Naive thymus-derived CD8-positive, alpha-beta T cell (primary cell): ENCODE measurements around the gene SARDH. TPM values are rescaled to one million over a fixed set of nuclear protein-coding genes. Genes with fewer than 3 reads are reported as not detected.

Experiments used
- ATAC-seq, 2 donors: fragments of 150-1000 bp; cut with Tn5 transposase in 1 of 2; sonication (Bioruptor Pico), chemical (Tn5 transposase) in 1 of 2; 1 replicate in 1 of 2; 2 replicates in 1 of 2; pipeline ENCODE4 v1.10.0; 2021; ENCODE audit warnings: mild to moderate bottlenecking in 2 of 2, moderate library complexity in 2 of 2
- POLR2A ChIA-PET: fragments of 350-600 bp; sonication (Branson Sonifier 250); formaldehyde crosslinking; loops from one replicate; lab custom pipeline; 2021; ENCODE audit warnings: antibody characterized with exemption; lab: Charles Lee
- DNase-seq, 10 donors: peaks; one replicate each; pipeline versions ENCODE4 v3.0.0 to v3.0.0-alpha.2; 2020 to 2022
- H3K27ac Mint-ChIP-seq, 10 donors: one replicate each; pipeline ENCODE4 v1.8.0; 2020 to 2022; ENCODE audit warnings: mild to moderate bottlenecking in 10 of 10, mixed read lengths in 10 of 10, moderate library complexity in 4 of 10, inconsistent platforms in 1 of 10
- H3K27me3 Mint-ChIP-seq, 5 donors: one replicate each; pipeline ENCODE4 v1.8.0; 2021 to 2022; ENCODE audit warnings: mixed read lengths in 5 of 5
- H3K36me3 Mint-ChIP-seq, 3 donors: one replicate each; pipeline ENCODE4 v1.8.0; 2020 to 2022; ENCODE audit warnings: mixed read lengths in 3 of 3, mild to moderate bottlenecking in 2 of 3, inconsistent platforms in 1 of 3
- H3K4me1 Mint-ChIP-seq, 4 donors: one replicate each; pipeline ENCODE4 v1.8.0; 2021 to 2022; ENCODE audit warnings: mixed read lengths in 4 of 4
- H3K4me3 Mint-ChIP-seq, 10 donors: one replicate each; pipeline ENCODE4 v1.8.0; 2020 to 2022; ENCODE audit warnings: mild to moderate bottlenecking in 10 of 10, mixed read lengths in 10 of 10, moderate library complexity in 6 of 10, inconsistent platforms in 1 of 10
- H3K9me3 Mint-ChIP-seq, 9 donors: one replicate each; pipeline ENCODE4 v1.8.0; 2020 to 2022; ENCODE audit warnings: mixed read lengths in 9 of 9, mild to moderate bottlenecking in 3 of 9, inconsistent platforms in 1 of 9, moderate library complexity in 1 of 9
- polyA plus RNA-seq, 3 donors: library from polyadenylated mRNA; unstranded; fragments of 300-500 nt; fragmentation: Illumina TruSeq; gene quantifications; one replicate each; pipeline ENCODE4 v1.2.3, GENCODE V29; 2021
- total RNA-seq, 8 experiments: library from RNA in 2 of 8; stranded (reverse) in 2 of 8; gene quantifications; one replicate each; pipeline ENCODE4 v1.2.3 and lab custom pipeline; 2021 to 2026

The SARDH gene
- total and polyA plus RNA-seq, 5 experiments from 2014 or later: 1.7 to 8.7 (median 2.7) TPM

DNA sequence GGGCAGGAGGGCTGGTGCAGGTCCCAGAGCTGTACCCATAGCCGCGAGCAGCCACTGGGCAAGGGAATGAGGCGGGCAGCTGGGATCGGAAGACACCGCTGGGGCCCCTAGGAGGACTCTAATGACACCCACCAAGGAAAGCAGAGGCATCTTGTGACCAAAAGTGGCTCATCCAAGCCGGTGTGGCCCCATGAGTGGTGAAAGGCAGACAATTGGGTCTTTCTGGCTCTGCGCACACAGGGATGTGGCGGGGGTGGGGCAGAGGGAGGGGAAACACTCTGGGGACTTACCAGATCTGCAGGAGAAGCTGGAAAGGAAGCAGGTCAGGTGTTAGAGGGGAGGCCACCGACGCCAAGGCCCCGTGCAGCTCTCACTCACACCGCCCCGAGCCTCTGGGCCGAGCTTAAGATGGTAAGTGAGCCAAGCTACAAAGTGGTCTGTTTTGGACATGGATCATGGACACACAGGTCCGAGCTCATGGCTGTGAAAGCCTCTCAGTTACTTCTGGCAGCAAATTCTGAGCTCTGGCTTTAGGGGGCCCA is 42.3 kb upstream of the SARDH start:
- Mint-ChIP-seq H3K36me3 (peaks cover 0 to 2% (median 0%) of the 10 kb centered on the region in 3 donors), H3K9me3 (peaks cover 0 to 2% (median 0%) of the 10 kb centered on the region in 9 donors), H3K4me3 (no peak overlapping the region), H3K27ac (no peak overlapping the region), H3K4me1 (peaks cover 0 to 29% (median under 1%) of the 10 kb centered on the region in 4 donors), H3K27me3 (no peaks in the 10 kb centered on the region)
- DNase-seq (no peak), ATAC-seq (no peak)
- POLR2A ChIA-PET: interaction anchor here (1.3 kb wide), 1 partner anchor 213 kb away, joined by 5 read pairs; no protein-coding TSS in a partner anchor

DNA sequence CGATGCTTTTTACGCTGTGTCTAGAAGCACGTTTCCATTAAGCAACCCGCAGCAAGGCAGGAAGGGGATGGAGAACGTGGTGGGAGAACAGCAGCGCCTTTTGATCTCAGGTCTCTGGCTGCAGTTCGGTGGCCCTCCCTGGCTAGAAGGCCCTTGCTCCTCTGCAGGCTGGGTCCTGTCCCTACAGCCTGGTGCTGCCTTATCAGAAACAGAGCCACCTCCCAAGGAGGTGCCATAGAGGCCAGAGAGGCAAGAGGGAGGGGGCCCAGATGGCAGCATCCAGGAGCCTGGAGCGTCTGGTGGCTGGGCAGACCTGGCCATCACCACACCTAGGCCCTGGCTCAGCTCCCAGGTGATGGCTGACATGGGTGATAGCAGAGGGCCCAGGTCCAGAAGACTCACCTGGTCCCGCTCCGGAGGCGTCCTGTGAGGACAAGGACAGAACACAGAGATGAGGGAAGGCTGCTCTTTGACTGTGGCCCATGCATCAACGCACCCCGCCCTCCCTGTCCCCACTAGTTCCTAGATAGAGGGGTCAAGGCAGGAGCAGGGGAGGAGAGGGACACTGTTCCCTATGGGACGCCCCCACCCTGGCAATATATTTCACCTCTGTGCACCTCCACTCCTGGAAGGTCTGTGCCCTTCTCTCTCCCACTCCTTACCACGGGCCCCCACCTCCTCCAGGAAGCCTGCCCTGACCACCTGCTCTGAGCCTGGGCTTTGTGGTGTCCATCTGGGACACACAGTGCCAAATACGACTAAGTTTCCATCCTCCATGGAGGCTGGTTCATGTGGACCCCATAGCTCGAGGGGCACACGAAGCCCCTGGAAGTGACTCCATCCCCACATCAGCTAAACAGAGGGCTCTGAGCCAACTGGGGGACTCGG is 41.6 kb upstream of the SARDH start:
- no peaks in the 10 kb centered on the region for H3K27me3 Mint-ChIP-seq
- POLR2A ChIA-PET: interaction anchor here (1.3 kb wide), 1 partner anchor 214 kb away, joined by 5 read pairs; no protein-coding TSS in a partner anchor
- no peak for ATAC-seq

GRCh38 chr9:133779081-133779480 is 40.9 kb upstream of the SARDH start:
- Mint-ChIP-seq H3K27ac (no peak overlapping the region), H3K9me3 (peaks cover 0 to 6% (median 0%) of the 10 kb centered on the region in 9 donors), H3K27me3 (no peaks in the 10 kb centered on the region), H3K36me3 (peaks cover 0 to 4% (median 0%) of the 10 kb centered on the region in 3 donors), H3K4me3 (no peak overlapping the region), H3K4me1 (peaks cover 0 to 21% (median under 1%) of the 10 kb centered on the region in 4 donors)
- DNase-seq: no peak
- POLR2A ChIA-PET: no interaction called here
- no peak for ATAC-seq

More for the DNA sequence above, 41.6 kb upstream of the SARDH start:
- no peak for DNase-seq
- peaks cover 0 to 4% (median 0%) of the 10 kb centered on the region in 9 donors for H3K9me3 Mint-ChIP-seq
- H3K27ac Mint-ChIP-seq: no peak overlapping the region
- peaks cover 0 to 25% (median under 1%) of the 10 kb centered on the region in 4 donors for H3K4me1 Mint-ChIP-seq
- no peak overlapping the region for H3K4me3 Mint-ChIP-seq
- H3K36me3 Mint-ChIP-seq: peaks cover 0 to 4% (median 0%) of the 10 kb centered on the region in 3 donors

GRCh38 chr9:133778336-133779013 is 40.3 kb upstream of the SARDH start:
- Mint-ChIP-seq H3K27ac (no peak overlapping the region), H3K27me3 (no peaks in the 10 kb centered on the region), H3K36me3 (peaks cover 0 to 4% (median under 1%) of the 10 kb centered on the region in 3 donors), H3K4me1 (peaks cover 0 to 15% (median under 1%) of the 10 kb centered on the region in 4 donors), H3K4me3 (no peak overlapping the region), H3K9me3 (peaks cover 0 to 12% (median 0%) of the 10 kb centered on the region in 9 donors)
- DNase-seq (no peak), ATAC-seq (no peak)
- POLR2A ChIA-PET: no interaction called here

DNA sequence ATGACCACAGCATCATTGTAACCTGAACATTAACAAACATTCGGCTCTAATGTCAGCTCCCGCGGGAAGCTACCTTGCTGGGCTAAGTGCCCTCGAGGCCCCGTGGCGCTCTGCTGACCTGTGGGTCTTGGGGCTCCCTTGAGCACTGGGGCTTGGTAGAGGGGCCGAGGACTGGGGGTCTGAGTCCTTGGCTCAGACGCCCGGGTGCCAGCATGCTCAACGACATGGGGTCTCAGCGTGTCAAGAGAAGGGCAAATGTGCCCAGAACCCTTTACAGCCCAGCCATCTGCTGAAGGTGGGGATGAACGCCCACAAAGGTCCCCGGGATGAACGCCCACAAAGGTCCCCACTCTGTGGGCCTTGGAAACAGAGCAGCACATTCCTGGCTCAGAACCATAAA is 39.7 kb upstream of the SARDH start:
- H3K27me3 Mint-ChIP-seq: no peaks in the 10 kb centered on the region
- peaks cover 0 to 16% (median 0%) of the 10 kb centered on the region in 9 donors for H3K9me3 Mint-ChIP-seq
- no peak overlapping the region for H3K27ac Mint-ChIP-seq
- peaks cover 0 to 9% (median under 1%) of the 10 kb centered on the region in 4 donors for H3K4me1 Mint-ChIP-seq
- peaks cover 0 to 4% (median 2%) of the 10 kb centered on the region in 3 donors for H3K36me3 Mint-ChIP-seq
- no peak for ATAC-seq
- POLR2A ChIA-PET: no interaction called here
- no peak overlapping the region for H3K4me3 Mint-ChIP-seq
- peak in 1 of 10 donors; percentile 47 for DNase-seq

DNA sequence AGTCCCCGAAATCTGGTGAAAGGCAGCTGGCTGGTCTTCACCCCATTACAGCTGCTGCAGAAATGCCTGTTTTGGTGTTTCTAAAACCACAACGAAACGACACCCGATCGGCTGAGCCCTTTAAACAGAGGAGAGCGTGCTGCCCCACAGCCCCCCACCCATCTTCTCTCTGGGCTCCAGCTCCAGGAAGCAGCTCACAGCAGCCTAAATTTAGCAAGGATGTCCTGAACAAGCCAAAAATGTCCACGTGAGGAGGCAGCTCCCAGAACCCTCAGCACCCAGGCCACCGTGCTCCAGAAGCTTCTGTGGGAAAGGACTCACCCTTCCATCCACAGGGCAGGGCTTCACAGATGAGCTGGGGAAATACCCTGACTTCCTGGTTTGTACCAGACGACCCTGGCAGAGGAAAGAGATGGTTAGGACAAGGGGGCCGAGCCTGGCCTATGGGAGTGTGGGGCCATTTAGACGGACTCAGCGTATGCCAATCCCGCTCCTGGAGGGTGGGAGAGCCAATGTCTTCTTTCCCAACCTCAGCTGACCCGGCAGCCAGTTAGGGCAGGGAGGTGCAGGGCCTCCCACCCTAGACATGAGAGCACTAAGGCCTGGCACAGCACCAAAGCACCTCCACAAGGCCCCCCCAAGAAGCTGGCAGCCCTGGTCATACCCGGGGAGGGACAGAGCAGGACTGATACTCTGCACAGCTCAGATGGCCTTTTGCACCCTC is 39.1 kb upstream of the SARDH start:
- no peaks in the 10 kb centered on the region for H3K27me3 Mint-ChIP-seq
- H3K4me3 Mint-ChIP-seq: no peak overlapping the region
- H3K27ac Mint-ChIP-seq: no peak overlapping the region
- DNase-seq (peak in 1 of 10 donors; percentile 48), ATAC-seq (no peak)
- H3K36me3 Mint-ChIP-seq: peaks cover 0 to 4% (median 2%) of the 10 kb centered on the region in 3 donors
- peaks cover 0 to 16% (median 0%) of the 10 kb centered on the region in 9 donors for H3K9me3 Mint-ChIP-seq
- H3K4me1 Mint-ChIP-seq: peaks cover 0 to 3% (median under 1%) of the 10 kb centered on the region in 4 donors
- POLR2A ChIA-PET: no interaction called here

- no peak overlapping the region for H3K27ac Mint-ChIP-seq
- H3K4me1 Mint-ChIP-seq: no peaks in the 10 kb centered on the region
- DNase-seq: peak in 1 of 10 donors; percentile 57
- no peaks in the 10 kb centered on the region for H3K27me3 Mint-ChIP-seq
- H3K9me3 Mint-ChIP-seq: peaks cover 0 to 16% (median 0%) of the 10 kb centered on the region in 9 donors
- POLR2A ChIA-PET: no interaction called here
- H3K36me3 Mint-ChIP-seq: peaks cover 0 to 4% (median 2%) of the 10 kb centered on the region in 3 donors
- no peak for ATAC-seq
- H3K4me3 Mint-ChIP-seq: no peak overlapping the region
Measured at GRCh38 chr9:133775951-133776905, 38.1 kb upstream of the SARDH start.

GRCh38 chr9:133775291-133775690 is 37.1 kb upstream of the SARDH start:
- Mint-ChIP-seq H3K36me3 (peaks cover 0 to 4% (median 4%) of the 10 kb centered on the region in 3 donors), H3K27me3 (no peaks in the 10 kb centered on the region), H3K9me3 (peaks cover 0 to 16% (median 0%) of the 10 kb centered on the region in 9 donors), H3K4me1 (no peaks in the 10 kb centered on the region), H3K4me3 (no peak overlapping the region), H3K27ac (no peak overlapping the region)
- no peak for ATAC-seq
- POLR2A ChIA-PET: no interaction called here
- DNase-seq: peak in 1 of 10 donors; percentile 1

DNA sequence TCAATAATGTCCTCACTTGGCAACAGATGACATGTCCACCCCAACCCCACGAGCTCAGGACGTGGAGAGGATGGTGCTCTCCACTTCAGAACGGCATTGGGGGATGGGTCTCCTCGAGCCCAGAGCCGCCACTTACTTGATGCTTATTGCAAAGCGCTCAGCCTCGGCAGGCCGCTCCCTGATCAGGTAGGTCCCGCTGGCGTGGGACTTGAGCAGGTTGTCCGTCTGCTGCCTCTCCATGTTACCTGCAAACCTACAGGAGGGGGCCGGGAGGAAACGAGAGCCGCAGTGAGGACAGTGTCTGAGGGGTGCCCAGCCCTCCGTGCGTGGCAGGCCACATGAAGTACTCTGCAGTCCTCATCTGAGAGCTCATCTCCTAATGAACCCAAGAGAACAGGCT is 36.6 kb upstream of the SARDH start:
- DNase-seq (no peak), ATAC-seq (no peak)
- Mint-ChIP-seq H3K27ac (no peak overlapping the region), H3K4me1 (no peaks in the 10 kb centered on the region), H3K4me3 (no peak overlapping the region), H3K9me3 (peaks cover 0 to 16% (median 0%) of the 10 kb centered on the region in 9 donors), H3K36me3 (peaks cover 0 to 4% (median 4%) of the 10 kb centered on the region in 3 donors), H3K27me3 (no peaks in the 10 kb centered on the region)
- POLR2A ChIA-PET: no interaction called here

GRCh38 chr9:133773889-133774655 is 35.9 kb upstream of the SARDH start:
- H3K9me3 Mint-ChIP-seq: peaks cover 0 to 16% (median 0%) of the 10 kb centered on the region in 9 donors
- H3K4me1 Mint-ChIP-seq: no peaks in the 10 kb centered on the region
- DNase-seq (peak in 1 of 10 donors; percentile 15), ATAC-seq (no peak)
- H3K4me3 Mint-ChIP-seq: no peak overlapping the region
- peaks cover 0 to 4% (median 4%) of the 10 kb centered on the region in 3 donors for H3K36me3 Mint-ChIP-seq
- H3K27me3 Mint-ChIP-seq: no peaks in the 10 kb centered on the region
- POLR2A ChIA-PET: no interaction called here
- H3K27ac Mint-ChIP-seq: no peak overlapping the region

GRCh38 chr9:133772581-133772980 is 34.4 kb upstream of the SARDH start:
- Mint-ChIP-seq H3K4me3 (no peak overlapping the region), H3K27ac (no peak overlapping the region), H3K27me3 (no peaks in the 10 kb centered on the region), H3K9me3 (peaks cover 0 to 20% (median 0%) of the 10 kb centered on the region in 9 donors), H3K36me3 (peaks cover 0 to 9% (median 4%) of the 10 kb centered on the region in 3 donors), H3K4me1 (no peaks in the 10 kb centered on the region)
- ATAC-seq (no peak), DNase-seq (no peak)
- POLR2A ChIA-PET: no interaction called here
